Glutamatergic neuron (in vitro differentiated cells): ENCODE data around the gene NPPA. TPM values are rescaled to one million over a fixed set of nuclear protein-coding genes. Genes with fewer than 3 reads are reported as not detected.
A peak's percentile ranks its signal among the peaks of the same experiment; 100 is the strongest.
"Not testable (repeated sequence)": the region's sequence is repeated elsewhere in the genome, so short reads cannot be mapped to it uniquely, and the experiment has no call there.

Experiments used
- DNase-seq: peaks from one replicate; pipeline ENCODE4 v3.0.0; 2022
- H3K27ac Mint-ChIP-seq: one replicate; pipeline ENCODE4 v1.8.0; 2020; ENCODE audit warnings: mild to moderate bottlenecking, mixed read lengths, inconsistent platforms; ENCODE audit not compliant: unreplicated experiment
- H3K27me3 Mint-ChIP-seq: one replicate; pipeline ENCODE4 v1.8.0; 2020; ENCODE audit warnings: mild to moderate bottlenecking, moderate library complexity, mixed read lengths, inconsistent platforms; ENCODE audit not compliant: unreplicated experiment
- H3K36me3 Mint-ChIP-seq: one replicate; pipeline ENCODE4 v1.8.0; 2020; ENCODE audit warnings: mild to moderate bottlenecking, mixed read lengths, inconsistent platforms; ENCODE audit not compliant: unreplicated experiment
- H3K4me1 Mint-ChIP-seq: one replicate; pipeline ENCODE4 v1.8.0; 2020; ENCODE audit warnings: mild to moderate bottlenecking, low read depth, mixed read lengths, inconsistent platforms; ENCODE audit not compliant: unreplicated experiment
- H3K4me3 Mint-ChIP-seq: one replicate; pipeline ENCODE4 v1.8.0; 2020; ENCODE audit warnings: mild to moderate bottlenecking, mixed read lengths, inconsistent platforms; ENCODE audit not compliant: unreplicated experiment
- H3K9me3 Mint-ChIP-seq: one replicate; pipeline ENCODE4 v1.8.0; 2020; ENCODE audit warnings: mild to moderate bottlenecking, moderate library complexity, mixed read lengths, inconsistent platforms; ENCODE audit not compliant: unreplicated experiment
- CTCF ChIP-seq: fragments of 200-600 bp; sonication (generic); IDR thresholded peaks from one replicate; pipeline ENCODE4 v1.5.0; 2021; ENCODE audit not compliant: partially characterized antibody, unreplicated experiment
- total RNA-seq: library from RNA; stranded (reverse); fragmentation: NEBNext Ultra II Directional; extraction: Animal tissue kit (Norgen Biotek cat#: 25700); gene quantifications from one replicate; pipeline ENCODE4 v1.2.1, GENCODE V29; 2021; ENCODE audit not compliant: unreplicated experiment

The NPPA gene
- total RNA-seq, 1 donor from 2014 or later = not detected

- no peak for DNase-seq
- H3K36me3 Mint-ChIP-seq = no peaks in the 10 kb centered on the region
- H3K9me3 Mint-ChIP-seq = peaks cover 18% of the 10 kb centered on the region
- no peak for TF ChIP-seq CTCF
- H3K27me3 Mint-ChIP-seq = peaks cover 6% of the 10 kb centered on the region
- H3K27ac Mint-ChIP-seq = peak overlapping the region; percentile 97
- peaks cover 36% of the 10 kb centered on the region for H3K4me1 Mint-ChIP-seq
- H3K4me3 Mint-ChIP-seq = peak overlapping the region; percentile 99
Observed at GRCh38 chr1:11804666-11805421, 42.7 kb downstream of the NPPA start.

GRCh38 chr1:11803924-11804665, 43.5 kb downstream of the NPPA start:
- Mint-ChIP-seq H3K27ac (peak overlapping the region; percentile 97), H3K9me3 (peaks cover 18% of the 10 kb centered on the region), H3K4me3 (peak overlapping the region; percentile 99), H3K4me1 (peaks cover 34% of the 10 kb centered on the region)
- H3K27me3 Mint-ChIP-seq, DNase-seq, H3K36me3 Mint-ChIP-seq: not testable (repeated sequence)

- Mint-ChIP-seq H3K36me3 (no peaks in the 10 kb centered on the region), H3K4me1 (peaks cover 32% of the 10 kb centered on the region), H3K27me3 (peaks cover 8% of the 10 kb centered on the region), H3K9me3 (peaks cover 18% of the 10 kb centered on the region), H3K27ac (peak overlapping the region; percentile 97), H3K4me3 (peak overlapping the region; percentile 99)
- no peak for TF ChIP-seq CTCF
- DNase-seq = peak; percentile 96
Observed at GRCh38 chr1:11802973-11803885, 44.4 kb downstream of the NPPA start.

- Mint-ChIP-seq H3K27me3 (peaks cover 8% of the 10 kb centered on the region), H3K9me3 (peaks cover 18% of the 10 kb centered on the region), H3K4me1 (peaks cover 26% of the 10 kb centered on the region), H3K36me3 (no peaks in the 10 kb centered on the region), H3K4me3 (peak overlapping the region; percentile 99), H3K27ac (peak overlapping the region; percentile 70)
- peak; percentile 41 for DNase-seq
- TF ChIP-seq CTCF = no peak
Observed at GRCh38 chr1:11802616-11802972, 45.0 kb downstream of the NPPA start.

GRCh38 chr1:11800756-11801433, 46.7 kb downstream of the NPPA start:
- Mint-ChIP-seq H3K36me3 (no peaks in the 10 kb centered on the region), H3K9me3 (peaks cover 13% of the 10 kb centered on the region), H3K27me3 (peaks cover 8% of the 10 kb centered on the region), H3K4me1 (peaks cover 20% of the 10 kb centered on the region), H3K4me3 (peak overlapping the region; percentile 99), H3K27ac (no peak overlapping the region)
- TF ChIP-seq CTCF = no peak
- no peak for DNase-seq
